ENCODE results near the gene PEMT. TPM values are rescaled to one million over a fixed set of nuclear protein-coding genes. Genes with fewer than 3 reads are reported as not detected.

The PEMT gene
- total RNA-seq, 1 experiment from 2014 or later, result 25.6 TPM

GRCh38 chr17:17553217-17554195 lies 38.0 kb downstream of the PEMT start:
- no TSS peak for BruUV-seq (replicated peaks)
- Mint-ChIP-seq H3K27ac (ENCODE audit: unreplicated experiment) (no peak overlapping the region), H3K4me1 (ENCODE audit: low read depth, unreplicated experiment) (no peaks in the 10 kb centered on the region), H3K4me3 (ENCODE audit: low read depth, unreplicated experiment) (no peak overlapping the region), H3K36me3 (ENCODE audit: insufficient read depth, unreplicated experiment) (no peaks in the 10 kb centered on the region), H3K27me3 (ENCODE audit: unreplicated experiment) (no peaks in the 10 kb centered on the region), H3K9me3 (ENCODE audit: low read depth, unreplicated experiment) (no peaks in the 10 kb centered on the region)
- TF ChIP-seq CTCF (IDR thresholded peaks at IDR 0.05; ENCODE audit: unreplicated experiment), result no peak
- CTCF ChIA-PET, result no interaction called here
- no peak for DNase-seq
- intact Hi-C loops (cut with micrococcal nuclease; ENCODE audit: unreplicated experiment), result no loop called here

- no TSS peak for BruUV-seq (replicated peaks)
- no peak for TF ChIP-seq CTCF (IDR thresholded peaks at IDR 0.05; ENCODE audit: unreplicated experiment)
- CTCF ChIA-PET, result no interaction called here
- no peaks in the 10 kb centered on the region for H3K27me3 Mint-ChIP-seq (ENCODE audit: unreplicated experiment)
- H3K27ac Mint-ChIP-seq (ENCODE audit: unreplicated experiment), result no peak overlapping the region
- DNase-seq, result no peak
- no peak overlapping the region for H3K4me3 Mint-ChIP-seq (ENCODE audit: low read depth, unreplicated experiment)
- no peaks in the 10 kb centered on the region for H3K9me3 Mint-ChIP-seq (ENCODE audit: low read depth, unreplicated experiment)
- no peaks in the 10 kb centered on the region for H3K36me3 Mint-ChIP-seq (ENCODE audit: insufficient read depth, unreplicated experiment)
- intact Hi-C loops (cut with micrococcal nuclease; ENCODE audit: unreplicated experiment), result no loop called here
- H3K4me1 Mint-ChIP-seq (ENCODE audit: low read depth, unreplicated experiment), result no peaks in the 10 kb centered on the region
Observed at GRCh38 chr17:17552351-17553216, 38.9 kb downstream of the PEMT start.

- H3K36me3 Mint-ChIP-seq (ENCODE audit: insufficient read depth, unreplicated experiment), result no peaks in the 10 kb centered on the region
- CTCF ChIA-PET, result no interaction called here
Observed at GRCh38 chr17:17551361-17551760, 40.1 kb downstream of the PEMT start.

More at GRCh38 chr17:17551361-17551760, 40.1 kb downstream of the PEMT start:
- no peaks in the 10 kb centered on the region for H3K9me3 Mint-ChIP-seq (ENCODE audit: low read depth, unreplicated experiment)
- DNase-seq, result no peak
- H3K4me1 Mint-ChIP-seq (ENCODE audit: low read depth, unreplicated experiment), result no peaks in the 10 kb centered on the region
- no TSS peak for BruUV-seq (replicated peaks)
- TF ChIP-seq CTCF (IDR thresholded peaks at IDR 0.05; ENCODE audit: unreplicated experiment), result no peak
- H3K27me3 Mint-ChIP-seq (ENCODE audit: unreplicated experiment), result no peaks in the 10 kb centered on the region
- H3K27ac Mint-ChIP-seq (ENCODE audit: unreplicated experiment), result no peak overlapping the region
- no peak overlapping the region for H3K4me3 Mint-ChIP-seq (ENCODE audit: low read depth, unreplicated experiment)
- intact Hi-C loops (cut with micrococcal nuclease; ENCODE audit: unreplicated experiment), result no loop called here

Data from Calu3 (cell line).